Stimulated activated CD8-positive, alpha-beta memory T cell treated with anti-CD3 and anti-CD28 coated beads, Interleukin-7, amount 100 ng/mL, for 4 hours (primary cell): Measurements from ENCODE around the gene PACS1.
"Not testable (repeated sequence)": the region's sequence is repeated elsewhere in the genome, so short reads cannot be mapped to it uniquely, and the experiment has no call there.

Experiments
- DNase-seq, 2 donors: peaks; one replicate each; pipeline ENCODE4 v3.0.0-alpha.2; 2020; ENCODE audit warnings: low read depth in 2 of 2

The PACS1 gene

DNA sequence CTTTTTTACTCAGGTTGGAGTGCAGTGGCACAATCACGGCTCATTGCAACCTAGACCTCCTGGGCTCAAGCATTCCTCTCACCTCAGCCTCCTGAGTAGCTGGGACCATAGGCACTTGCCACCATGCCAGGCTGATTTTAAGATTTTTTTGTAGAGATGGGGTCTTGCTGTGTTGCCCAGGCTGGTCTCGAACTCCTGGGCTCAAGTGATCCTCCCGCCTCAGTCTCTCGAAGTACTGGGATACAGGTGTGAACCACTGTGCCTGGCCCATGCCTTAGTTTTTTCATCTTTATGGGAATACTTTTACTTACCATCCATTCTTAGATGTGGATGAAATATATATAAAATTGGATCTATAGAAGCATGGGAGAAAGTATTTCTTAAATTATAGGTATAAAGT lies 5.2 kb downstream of the PACS1 start:
- no peak for DNase-seq

DNA sequence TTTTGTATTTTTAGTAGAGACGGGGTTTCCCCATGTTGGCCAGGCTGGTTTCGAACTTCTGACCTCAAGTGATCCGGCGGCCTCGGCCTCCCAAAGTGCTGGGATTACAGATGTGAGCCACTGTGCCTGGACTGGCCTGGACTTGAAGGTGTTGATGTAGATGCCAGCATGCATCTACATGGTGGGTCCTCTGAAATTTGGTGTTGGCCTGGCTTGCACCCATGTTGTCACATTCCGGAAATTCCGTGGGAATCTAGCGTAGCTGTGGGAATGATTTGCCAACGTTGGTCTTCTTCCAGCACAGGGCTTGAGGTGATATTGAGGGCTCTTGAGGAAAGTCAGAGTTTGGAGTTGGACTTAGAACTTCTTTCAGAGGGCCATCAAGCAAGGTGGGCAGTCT lies 6.5 kb downstream of the PACS1 start:
- DNase-seq, result no peak

DNA sequence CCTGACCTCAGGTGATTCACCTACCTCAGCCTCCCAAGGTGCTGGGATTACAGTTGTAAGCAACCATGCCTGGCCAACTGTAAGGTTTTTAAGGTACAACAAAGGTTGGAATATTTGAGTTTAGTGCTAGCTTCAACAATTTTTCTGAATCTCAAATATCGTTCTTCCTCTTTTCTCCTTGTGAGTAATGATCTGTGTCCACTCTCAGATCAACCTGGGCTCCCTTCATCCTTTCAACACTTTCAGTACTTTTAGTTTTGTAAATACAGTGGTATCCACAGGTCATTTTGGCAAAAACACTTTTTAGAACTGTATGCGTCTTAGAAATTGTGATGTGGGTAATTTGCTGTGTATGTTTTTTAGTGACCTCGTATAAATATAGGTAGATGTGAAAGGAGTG lies 7.9 kb downstream of the PACS1 start:
- DNase-seq, result no peak

DNA sequence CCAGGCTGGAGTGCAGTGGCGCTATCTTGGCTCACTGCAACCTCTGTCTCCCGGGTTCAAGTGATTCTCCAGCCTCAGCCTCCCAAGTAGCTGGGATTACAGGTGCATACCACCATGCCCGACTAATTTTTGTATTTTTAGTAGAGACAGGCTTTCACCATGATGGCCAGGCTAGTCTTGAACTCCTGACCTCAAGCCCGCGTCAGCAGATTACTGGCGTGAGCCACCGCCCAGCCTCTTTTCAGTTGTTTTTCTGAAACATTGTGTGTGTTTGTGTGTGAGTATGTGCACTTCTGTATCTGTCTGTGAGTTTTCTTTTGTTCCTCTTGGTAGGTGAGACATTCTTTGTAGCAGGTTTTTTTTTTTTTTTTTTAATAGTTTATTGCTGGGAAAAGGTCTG lies 8.9 kb downstream of the PACS1 start:
- DNase-seq, result not testable (repeated sequence)

DNA sequence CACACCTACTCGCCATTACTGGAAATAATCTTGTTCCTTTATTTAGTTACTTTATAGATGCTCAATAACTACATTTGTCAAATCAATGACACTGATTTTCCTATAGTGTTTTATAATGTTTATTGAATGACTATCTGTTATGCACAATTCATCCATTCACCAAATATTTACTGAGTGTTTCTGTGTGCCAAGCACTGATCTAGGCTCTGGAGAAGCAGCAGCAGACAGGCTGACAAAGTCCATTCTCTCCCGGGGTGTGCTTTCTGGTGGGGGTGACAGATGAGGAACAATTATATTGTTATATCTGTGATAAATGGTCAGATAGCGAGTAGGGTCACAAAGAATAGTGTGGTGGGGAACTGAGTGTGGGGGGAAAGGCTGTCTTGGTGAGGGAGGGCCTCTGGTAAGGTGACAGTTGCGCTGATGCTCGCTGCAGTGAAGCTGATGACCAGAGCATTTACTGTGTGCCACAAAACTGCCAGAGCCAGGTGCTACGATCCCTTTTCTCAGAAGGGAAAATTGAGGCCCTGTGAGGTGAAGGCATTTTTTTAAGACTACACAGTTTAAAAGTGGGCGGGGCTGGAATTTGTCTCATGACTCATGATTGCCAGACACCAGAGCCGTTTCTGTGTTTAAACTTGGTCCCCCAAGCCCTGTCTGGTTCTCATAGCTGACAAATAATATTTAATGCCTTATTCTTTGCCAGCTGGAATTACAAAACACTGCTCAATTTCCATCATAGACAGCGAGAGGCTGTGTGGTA lies 10.2 kb downstream of the PACS1 start:
- peak; percentile 66 to 68 for DNase-seq

DNA sequence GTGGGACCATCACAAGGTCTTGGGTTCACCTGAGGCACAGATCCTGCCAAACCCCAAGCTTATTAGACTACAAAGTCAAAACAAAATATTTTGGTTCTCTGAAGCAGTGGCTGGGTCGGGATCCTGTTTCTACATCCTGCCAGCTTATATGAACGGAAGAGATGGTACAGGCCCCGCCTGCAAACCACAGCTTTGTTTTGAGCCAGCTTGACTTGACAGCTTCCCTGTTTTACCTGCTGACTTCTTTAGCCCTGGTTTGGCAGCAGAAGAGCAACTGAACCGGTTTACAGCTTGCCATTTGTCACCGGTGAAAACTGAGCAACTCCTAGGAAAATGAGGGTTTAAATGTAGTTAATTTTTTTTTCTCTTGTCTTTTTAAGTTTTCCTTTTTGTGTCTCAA lies 11.4 kb downstream of the PACS1 start:
- DNase-seq, result peak; percentile 43 to 52

DNA sequence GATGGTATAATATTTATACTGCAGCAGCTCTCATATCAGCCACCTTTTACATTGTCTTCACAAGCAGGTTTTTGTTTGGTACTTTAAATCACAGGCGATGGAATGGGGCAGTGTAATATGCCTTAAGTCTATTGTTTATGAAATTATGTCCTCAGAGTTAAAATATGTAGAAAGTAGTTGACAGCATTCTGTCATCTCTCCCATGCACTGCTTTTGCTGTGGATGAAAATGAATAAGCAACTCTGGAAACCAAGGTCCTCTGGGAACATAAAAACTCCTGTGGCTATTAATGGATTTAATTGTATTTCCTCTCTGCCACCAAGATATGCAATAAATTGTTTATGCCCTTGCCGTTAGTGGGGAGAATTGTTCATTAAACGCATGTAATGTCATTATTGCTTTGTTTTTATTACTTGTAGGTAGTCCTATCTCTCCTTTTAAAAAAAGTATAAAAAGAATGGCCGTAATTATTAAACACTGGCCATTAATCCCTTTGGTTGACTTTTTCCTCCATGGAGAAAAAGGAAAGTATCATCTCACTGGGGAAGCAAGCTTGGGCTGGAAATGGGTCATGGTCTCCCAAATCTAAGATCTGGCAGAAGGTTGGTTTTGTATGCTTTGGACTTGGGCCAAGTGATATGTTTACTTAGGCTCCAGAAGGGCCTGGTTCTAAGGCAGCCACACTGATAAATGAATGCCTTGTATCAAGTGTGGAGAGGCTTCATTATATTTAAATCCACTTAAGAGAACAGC lies 13.1 kb downstream of the PACS1 start:
- no peak for DNase-seq

DNA sequence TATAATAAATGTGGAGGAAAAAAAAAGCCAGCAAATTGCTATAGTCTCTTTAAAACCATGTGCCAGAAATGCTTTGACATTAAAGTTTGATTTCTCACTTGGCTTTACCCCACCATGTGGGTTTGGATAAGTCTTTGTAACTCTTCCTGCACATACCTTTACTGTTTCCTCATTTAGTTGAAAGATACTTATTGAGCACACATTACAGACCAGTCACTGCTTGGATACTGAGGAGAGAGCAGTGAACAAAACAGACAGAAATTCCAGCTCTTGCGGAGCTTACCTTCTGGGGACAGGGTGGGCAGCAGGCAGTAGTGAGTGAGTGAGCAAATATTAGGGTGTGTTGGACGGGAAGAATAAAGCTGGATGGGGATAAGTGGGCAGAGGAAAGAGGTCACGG lies 13.7 kb downstream of the PACS1 start:
- DNase-seq, result no peak

DNA sequence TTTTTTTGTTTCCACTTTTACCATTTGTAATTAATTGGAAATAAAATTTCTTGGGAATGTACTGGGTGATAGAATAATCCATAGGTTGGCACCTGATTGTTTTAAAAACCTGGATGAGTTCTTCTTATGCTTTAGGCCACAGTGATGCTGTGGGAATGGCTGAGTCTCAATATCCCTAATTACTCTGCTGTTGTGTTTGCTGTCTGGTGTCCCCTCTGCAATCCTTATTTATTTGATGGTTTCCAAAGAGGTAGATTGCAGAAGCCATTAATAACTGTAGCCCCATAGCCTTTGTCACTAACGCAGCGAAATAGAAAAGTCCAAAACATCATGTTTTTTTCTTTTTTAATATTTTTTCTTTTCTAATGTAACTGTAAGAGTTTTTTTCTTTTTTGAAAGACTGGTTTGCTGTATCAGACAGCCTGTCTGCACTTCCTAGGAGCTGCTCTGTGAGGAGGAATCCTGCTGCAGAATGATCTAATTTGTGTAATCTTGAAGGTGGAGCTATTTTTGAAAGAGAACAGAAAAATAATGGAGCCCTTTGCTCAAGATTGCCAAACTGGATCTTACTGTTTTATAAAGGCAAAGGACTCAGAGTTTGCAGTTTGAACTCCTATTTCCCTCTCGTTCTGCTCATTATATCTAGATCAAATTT lies 14.9 kb downstream of the PACS1 start:
- no peak for DNase-seq

DNA sequence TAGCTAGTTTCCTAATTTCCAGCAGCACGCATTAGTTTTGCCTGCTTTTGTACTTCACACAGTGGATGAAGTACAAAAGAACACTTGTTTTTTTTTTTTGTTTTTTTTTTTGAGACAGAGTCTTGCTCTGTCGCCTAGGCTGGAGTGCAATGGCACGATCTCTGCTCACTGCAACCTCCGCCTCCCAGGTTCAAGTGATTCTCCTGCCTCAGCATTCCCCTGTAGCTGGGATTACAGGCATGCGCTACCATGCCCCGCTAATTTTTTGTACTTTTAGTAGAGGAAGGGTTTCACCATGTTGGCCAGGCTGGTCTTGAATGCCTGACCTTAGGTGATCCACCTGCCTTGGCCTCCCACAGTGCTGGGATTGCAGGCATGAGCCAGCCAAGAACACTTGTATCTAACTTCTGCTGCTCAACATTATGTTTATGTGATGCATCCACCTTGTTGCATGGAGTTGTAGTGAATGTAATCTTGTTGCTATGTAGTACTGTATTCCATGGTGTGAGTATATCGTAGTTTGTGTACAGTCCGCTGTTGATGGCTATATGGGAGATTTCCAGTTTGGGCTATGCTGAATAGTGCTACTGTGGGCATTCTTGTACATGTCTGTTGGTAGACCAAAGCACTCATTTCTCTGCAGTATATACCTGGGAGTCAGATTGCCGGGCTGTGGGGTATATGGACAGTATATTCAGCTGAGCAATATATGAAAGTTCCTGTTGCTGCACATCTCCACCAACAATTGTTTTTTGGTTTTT lies 17.3 kb downstream of the PACS1 start:
- no peak for DNase-seq

DNA sequence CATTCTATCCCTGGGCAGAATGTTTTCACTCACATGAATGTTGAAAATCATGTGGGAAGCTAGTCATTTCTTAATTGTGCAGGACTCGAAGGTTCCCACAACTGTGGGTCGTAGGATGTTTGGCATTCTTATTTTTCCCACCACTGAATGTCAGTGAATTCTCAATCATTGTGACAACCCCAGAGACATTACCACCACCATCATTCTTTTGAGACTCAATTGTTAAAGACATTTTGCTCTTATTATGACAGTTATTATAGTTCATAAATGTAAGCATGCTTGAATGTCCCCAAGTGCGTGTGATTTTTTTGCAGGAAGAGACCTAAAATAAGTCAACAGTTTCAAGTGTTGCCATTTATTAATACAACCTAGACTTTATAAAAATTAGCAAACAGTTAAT lies 19.0 kb downstream of the PACS1 start:
- no peak for DNase-seq

DNA sequence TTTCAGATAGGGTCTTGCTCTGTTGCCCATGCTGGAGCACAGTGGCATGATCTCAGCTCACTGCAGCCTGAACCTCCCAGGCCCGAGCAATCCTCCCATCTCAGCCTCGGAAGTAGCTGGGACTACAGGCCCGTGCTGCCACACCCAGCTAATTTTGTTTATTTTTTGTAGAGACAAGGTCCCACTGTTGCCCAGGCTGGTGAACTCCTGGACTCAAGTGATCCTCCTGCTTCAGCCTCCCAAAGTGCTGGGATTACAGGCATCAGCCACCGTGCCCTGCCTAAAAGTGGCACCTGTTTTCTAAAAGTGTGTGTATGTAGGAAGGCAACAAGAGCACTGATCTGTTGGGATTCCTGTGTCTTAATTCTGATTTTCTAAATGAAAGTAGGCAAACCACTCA lies 20.2 kb downstream of the PACS1 start:
- DNase-seq, result no peak

DNA sequence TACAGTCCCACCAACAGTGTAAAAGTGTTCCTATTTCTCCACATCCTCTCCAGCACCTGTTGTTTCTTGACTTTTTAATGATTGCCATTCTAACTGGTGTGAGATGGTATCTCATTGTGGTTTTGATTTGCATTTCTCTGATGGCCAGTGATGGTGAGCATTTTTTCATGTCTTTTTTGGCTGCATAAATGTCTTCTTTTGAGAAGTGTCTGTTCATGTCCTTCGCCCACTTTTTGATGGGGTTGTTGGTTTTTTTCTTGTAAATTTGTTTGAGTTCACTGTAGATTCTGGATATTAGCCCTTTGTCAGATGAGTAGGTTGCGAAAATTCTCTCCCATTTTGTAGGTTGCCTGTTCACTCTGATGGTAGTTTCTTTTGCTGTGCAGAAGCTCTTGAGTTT lies 22.1 kb downstream of the PACS1 start:
- not testable (repeated sequence) for DNase-seq

DNA sequence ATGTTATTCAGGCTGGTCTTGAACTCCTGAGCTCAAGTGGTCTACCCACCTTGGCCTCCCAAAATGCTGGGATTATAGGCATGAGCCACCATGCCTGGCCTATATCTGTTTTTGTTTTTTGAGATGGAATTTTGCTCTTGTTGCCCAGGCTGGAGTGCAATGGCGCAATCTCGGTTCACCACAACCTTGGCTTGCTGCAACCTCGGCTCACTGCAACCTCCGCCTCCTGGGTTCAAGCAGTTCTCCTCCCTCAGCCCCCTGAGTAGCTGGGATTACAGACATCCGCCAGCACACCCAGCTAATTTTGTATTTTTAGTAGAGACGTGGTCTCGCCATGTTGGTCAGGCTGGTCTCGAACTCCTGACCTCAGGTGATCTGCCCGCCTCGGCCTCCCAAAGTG lies 29.7 kb downstream of the PACS1 start:
- DNase-seq, result not testable (repeated sequence)

DNA sequence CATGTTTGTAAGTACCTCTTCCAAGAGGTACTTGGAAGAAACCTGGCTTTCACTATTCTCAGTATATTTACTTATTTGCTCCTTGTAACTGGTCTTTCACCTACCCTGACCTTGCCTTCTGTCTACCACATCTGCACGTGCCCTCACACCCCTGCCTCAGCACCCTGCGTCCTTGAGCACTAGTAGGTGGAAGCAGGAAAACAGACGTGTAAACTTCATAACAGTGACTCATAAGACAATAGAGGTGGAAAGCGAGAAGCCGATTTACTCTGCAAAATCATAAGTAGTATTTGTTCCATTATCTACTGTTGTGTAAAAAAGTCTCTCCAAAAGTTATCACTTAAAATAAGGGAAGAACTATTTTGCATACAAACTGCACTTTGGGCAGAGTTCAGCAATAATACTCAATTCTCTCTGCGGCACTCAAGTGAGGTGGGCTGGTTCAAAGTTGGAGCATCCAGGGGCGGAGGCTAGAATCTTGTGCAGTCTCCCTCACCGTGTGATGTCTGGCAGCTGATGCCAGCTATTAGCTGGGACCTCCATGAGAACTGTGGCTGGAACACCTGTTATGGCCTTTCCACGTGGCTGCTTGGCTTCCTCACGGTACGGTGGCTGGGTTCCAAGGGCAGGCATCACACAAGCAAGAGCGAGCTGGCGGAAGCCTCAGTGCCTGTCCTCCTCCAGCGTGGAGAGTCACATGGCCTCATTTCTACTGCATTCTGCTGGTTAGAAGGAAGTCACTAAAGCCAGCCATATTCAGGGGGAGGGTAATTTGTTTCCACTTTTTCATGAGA lies 30.4 kb downstream of the PACS1 start:
- DNase-seq, result peak; percentile 21 to 35

DNA sequence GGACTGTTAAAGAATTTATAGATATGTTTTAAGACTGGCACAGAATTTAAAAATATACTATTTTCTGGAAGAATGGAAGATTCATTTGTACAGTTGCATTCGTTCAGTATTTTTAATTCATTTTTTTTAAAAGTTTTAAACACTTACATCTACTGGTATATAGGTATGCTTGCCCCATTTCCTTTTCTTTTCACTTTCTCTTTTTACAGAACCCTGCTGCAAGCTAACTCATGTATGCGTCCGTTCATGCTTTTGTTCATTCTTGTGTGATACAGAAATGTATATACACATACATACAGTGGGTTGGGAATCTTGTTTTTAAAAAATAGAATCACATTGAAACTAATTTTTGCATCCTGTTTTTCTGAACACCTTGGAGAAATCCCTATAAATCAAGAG lies 31.0 kb downstream of the PACS1 start:
- DNase-seq, result no peak

DNA sequence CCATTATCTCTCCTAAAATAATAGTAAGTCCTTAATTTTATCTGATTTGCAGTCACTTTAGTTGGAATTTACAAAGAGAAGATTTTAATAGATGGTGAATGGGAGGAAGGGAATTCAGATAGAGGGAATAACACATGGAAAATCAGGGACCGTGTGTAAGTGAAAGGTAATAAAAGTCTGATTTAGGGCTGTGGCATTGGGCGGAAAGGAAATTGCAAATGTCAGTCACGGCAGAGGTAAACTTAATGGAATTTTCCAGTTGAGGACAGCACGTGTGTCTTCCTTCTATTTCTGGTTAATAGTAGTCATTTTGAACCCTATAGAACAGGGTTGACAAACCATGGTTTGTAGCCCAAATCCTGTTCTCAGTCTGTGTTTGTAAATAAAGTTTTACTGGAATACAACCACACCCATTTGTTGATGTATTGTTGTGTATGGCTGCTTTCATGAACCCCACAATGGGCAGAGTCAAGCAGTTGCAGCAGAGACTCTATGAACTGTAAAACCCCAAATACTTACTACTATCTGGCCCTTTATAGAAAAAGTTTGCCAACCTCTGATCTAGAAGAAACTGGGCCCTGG lies 34.1 kb downstream of the PACS1 start:
- no peak for DNase-seq

DNA sequence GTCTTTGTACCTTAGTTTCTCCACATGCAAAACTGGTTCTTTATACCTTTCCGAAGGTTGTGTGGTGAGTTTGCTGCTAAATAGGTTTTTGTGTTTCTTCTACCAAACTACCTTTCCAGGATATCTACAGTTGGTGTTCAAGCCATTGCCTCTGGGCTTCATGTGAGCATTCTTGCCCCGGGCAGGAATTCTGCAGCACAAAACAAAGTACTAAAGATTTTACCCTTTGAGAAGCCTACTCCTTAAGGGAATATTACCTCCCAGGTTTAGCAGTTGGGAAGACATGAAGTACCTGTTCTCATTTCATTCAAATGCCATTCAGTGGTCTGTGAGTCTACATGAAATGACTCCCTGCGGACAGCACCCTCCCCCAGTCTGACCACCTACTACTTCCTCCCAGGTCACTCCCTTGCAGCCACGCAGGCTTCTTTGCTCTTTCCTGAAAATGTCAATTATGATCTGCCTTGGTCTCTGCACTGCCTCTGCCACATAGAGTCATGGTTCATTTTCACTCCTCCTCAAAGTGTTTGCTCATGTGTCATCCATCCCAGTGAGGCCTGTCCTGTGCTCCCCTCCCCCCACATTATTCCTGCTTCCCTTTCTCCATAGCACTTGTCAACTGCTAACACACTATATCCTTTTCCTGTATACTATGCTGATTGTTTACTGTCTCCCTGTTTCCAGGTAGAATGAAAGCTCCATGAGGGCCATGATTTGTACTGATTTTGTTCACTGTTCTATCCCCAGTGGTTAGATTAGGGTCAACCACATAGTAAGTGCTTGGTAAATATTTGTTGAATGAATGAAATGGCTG lies 36.9 kb downstream of the PACS1 start:
- peak in 1 of 2 donors; percentile 13 for DNase-seq

DNA sequence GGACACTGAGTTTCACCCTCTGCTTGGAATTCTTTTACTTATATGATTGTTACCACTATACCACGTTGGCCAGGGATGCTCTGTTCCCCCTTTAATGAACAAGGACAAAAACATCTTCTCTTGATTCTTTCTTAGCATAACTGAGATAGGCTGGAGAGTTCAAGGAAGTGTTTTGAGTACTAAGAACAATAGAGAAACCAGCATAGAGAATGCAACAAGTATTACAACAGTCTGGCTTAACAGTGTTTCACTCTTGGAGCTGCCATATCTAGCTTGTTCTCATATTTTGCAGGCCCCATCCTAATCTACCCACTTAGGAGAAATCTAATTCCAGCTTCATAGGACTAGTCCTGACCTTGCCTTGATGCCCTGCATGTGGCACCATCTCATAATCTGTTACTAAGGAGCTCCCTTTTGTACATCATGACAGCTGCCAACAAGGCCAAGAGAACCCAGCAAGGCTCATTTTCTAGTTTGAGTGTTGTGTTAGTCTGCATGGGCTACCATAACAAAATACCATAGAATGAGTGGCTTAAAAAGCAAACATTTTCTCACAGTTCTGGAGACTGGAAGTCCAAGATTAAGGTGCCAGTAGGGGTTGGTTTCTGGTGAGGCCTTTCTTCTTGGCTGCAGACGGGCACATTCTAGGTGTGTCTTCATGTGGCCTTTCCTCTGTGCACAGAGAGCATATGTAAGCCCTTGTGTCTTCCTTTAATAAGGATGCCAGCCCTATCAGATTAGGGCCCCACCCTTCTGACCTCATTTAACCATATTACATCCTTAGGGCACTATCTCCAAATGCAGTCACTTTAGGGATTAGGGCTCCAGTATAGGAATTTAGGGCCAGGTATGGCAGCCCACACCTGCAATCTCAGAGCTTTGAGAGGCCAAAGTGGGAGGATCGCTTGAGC lies 37.8 kb downstream of the PACS1 start:
- DNase-seq, result no peak
